MV-4-11 (cell line): ENCODE data around the gene GAB3.
"Not testable (repeated sequence)": the region's sequence is repeated elsewhere in the genome, so short reads cannot be mapped to it uniquely, and the experiment has no call there.

Source experiments
- DNase-seq: peaks from one replicate; lab custom pipeline; 2025; lab: John Stamatoyannopoulos, UW

GAB3 gene

GRCh38 chrX:154655786-154656185, 95.1 kb downstream of the GAB3 start:
- DNase-seq: no peak

- DNase-seq: no peak
Measured at GRCh38 chrX:154655346-154655745, 95.5 kb downstream of the GAB3 start.

GRCh38 chrX:154654925-154655324, 96.0 kb downstream of the GAB3 start:
- DNase-seq: no peak

GRCh38 chrX:154654372-154654771, 96.5 kb downstream of the GAB3 start:
- peak; percentile 48 for DNase-seq

GRCh38 chrX:154653413-154653812, 97.5 kb downstream of the GAB3 start, which contains the start of gene CTAG2:
TSS of gene CTAG2 (minus strand) at chrX:154653579. CDS start at chrX:154653515, 64 bp downstream.
- DNase-seq: not testable (repeated sequence)

- no peak for DNase-seq
Measured at GRCh38 chrX:154653048-154653401, 97.9 kb downstream of the GAB3 start.

- DNase-seq: no peak
Measured at GRCh38 chrX:154652311-154653047, 98.4 kb downstream of the GAB3 start.

- DNase-seq: no peak
Measured at GRCh38 chrX:154650221-154650510, 100.7 kb downstream of the GAB3 start.

- no peak for DNase-seq
Measured at GRCh38 chrX:154649503-154650220, 101.2 kb downstream of the GAB3 start.

GRCh38 chrX:154648931-154649330, 101.9 kb downstream of the GAB3 start:
- DNase-seq: no peak

- not testable (repeated sequence) for DNase-seq
Measured at GRCh38 chrX:154645745-154646378, 105.0 kb downstream of the GAB3 start.

GRCh38 chrX:154643708-154644107, 107.2 kb downstream of the GAB3 start:
- not testable (repeated sequence) for DNase-seq

GRCh38 chrX:154641740-154642139, 109.1 kb downstream of the GAB3 start:
- DNase-seq: not testable (repeated sequence)

- DNase-seq: not testable (repeated sequence)
Measured at GRCh38 chrX:154633661-154634060, 117.2 kb downstream of the GAB3 start.

- DNase-seq: not testable (repeated sequence)
Measured at GRCh38 chrX:154630949-154631348, 119.9 kb downstream of the GAB3 start.

- not testable (repeated sequence) for DNase-seq
Measured at GRCh38 chrX:154628960-154629359, 121.9 kb downstream of the GAB3 start.
